GM18951 (cell line): ENCODE data around the gene TGFB2.

Experiments used
- POLR2A ChIP-seq: IDR thresholded peaks from 4 replicates; pipeline ENCODE4 v1.6.1; 2011; ENCODE audit warnings: mild to moderate bottlenecking; ENCODE audit not compliant: insufficient read length, insufficient read depth; ENCODE audit errors: extremely low read depth
- in situ Hi-C: fragments of 300-500 bp; cut with MboI; formaldehyde crosslinking; loops from one replicate; pipeline ENCODE4 v1.12.0; 2022; ENCODE audit warnings: low sequenced_read_pairs, mixed read lengths, inconsistent platforms; ENCODE audit not compliant: unreplicated experiment

The TGFB2 gene

GRCh38 chr1:218369688-218370511 lies 24.8 kb downstream of the TGFB2 start:
- no peak for TF ChIP-seq POLR2A
- in situ Hi-C loops, result no loop called here

- in situ Hi-C loops, result no loop called here
- TF ChIP-seq POLR2A, result no peak
Observed at GRCh38 chr1:218371927-218372672, 27.0 kb downstream of the TGFB2 start.

GRCh38 chr1:218374401-218375353 lies 29.5 kb downstream of the TGFB2 start:
- in situ Hi-C loops, result no loop called here
- no peak for TF ChIP-seq POLR2A

- no peak for TF ChIP-seq POLR2A
- in situ Hi-C loops, result no loop called here
Observed at GRCh38 chr1:218376722-218377121, 31.6 kb downstream of the TGFB2 start.

GRCh38 chr1:218377143-218377660 lies 32.1 kb downstream of the TGFB2 start:
- in situ Hi-C loops, result no loop called here
- no peak for TF ChIP-seq POLR2A

- in situ Hi-C loops, result no loop called here
Observed at GRCh38 chr1:218380125-218380977, 35.2 kb downstream of the TGFB2 start.

GRCh38 chr1:218382261-218382660 lies 37.1 kb downstream of the TGFB2 start:
- TF ChIP-seq POLR2A, result no peak
- in situ Hi-C loops, result no loop called here

More at GRCh38 chr1:218380125-218380977, 35.2 kb downstream of the TGFB2 start:
- no peak for TF ChIP-seq POLR2A

- in situ Hi-C loops, result no loop called here
- TF ChIP-seq POLR2A, result no peak
Observed at GRCh38 chr1:218383051-218383450, 37.9 kb downstream of the TGFB2 start.

- in situ Hi-C loops, result no loop called here
- no peak for TF ChIP-seq POLR2A
Observed at GRCh38 chr1:218383681-218384080, 38.5 kb downstream of the TGFB2 start.

- TF ChIP-seq POLR2A, result no peak
Observed at GRCh38 chr1:218384581-218384993, 39.5 kb downstream of the TGFB2 start.

GRCh38 chr1:218388591-218388990 lies 43.5 kb downstream of the TGFB2 start:
- no peak for TF ChIP-seq POLR2A
- in situ Hi-C loops, result no loop called here

More at GRCh38 chr1:218384581-218384993, 39.5 kb downstream of the TGFB2 start:
- in situ Hi-C loops, result no loop called here

GRCh38 chr1:218390618-218391017 lies 45.5 kb downstream of the TGFB2 start:
- no peak for TF ChIP-seq POLR2A
- in situ Hi-C loops, result no loop called here
